ENCODE measurements around the gene CREM.

The CREM gene

DNA sequence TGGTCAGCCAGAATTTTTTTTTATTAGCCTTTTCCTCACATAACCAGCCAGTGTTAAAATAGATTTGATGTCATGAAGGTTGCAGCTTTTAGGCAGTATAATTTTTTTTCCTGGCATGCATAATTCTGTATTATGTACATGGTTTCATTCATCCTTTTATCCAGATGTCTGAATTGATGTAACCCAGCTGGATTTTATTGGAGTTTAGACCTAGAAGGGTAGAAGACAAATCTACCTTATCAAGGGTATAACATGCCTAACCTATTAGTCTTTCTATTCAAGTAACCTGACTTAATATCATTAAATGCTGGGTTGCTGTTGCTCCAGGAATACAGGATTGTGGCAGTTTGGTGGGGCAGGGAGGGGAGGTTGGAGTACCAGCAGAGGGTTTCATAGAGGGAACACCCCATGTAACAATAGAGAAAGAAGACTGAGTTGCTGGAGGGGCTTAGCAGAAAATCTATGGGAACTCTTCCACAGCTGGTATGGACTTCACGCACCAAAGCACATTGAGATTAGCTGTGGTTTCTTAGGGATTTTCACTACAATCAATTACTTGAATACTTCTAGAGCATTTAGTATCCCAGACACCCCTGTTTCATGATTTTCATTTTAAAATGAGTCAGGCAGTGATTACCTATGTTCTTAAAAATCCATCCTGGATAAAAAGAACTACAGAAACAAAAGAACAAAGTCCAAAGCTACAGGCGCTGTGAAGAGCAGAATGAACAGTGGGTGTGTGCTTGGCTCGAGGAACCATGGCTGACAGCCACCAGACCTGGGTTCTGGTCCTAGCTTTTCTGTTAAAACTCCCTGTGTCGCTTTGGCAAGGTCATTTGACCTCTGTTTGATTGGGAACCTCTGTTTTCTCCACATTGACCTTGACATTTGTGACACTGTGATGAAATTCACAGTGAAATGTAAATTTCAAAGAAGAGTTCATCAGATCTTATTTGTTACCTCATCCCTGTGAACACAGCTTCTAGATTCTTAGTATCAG, 93.5 kb downstream of the CREM start:
- DNase-seq (ENCODE audit: low read depth), result no peak

DNA sequence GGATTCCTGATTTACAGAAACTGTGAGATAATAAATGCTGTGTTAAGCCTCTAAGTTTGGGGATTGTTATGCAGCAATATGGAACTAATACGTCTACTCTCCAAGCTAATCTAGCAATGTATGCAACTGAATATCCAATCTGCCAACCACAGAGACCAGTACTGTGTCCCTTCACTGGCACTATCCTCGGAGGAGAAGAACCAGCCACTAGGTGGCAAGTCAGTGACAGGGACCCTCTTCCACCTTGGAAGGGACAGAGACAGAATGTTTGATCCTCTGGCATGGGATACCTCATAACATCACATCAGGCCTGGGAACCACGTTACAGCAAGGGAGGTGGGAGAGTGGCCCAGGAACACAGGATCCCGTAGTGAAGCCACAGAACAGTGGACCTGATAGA, 96.4 kb downstream of the CREM start:
- no peak for DNase-seq (ENCODE audit: low read depth)

DNA sequence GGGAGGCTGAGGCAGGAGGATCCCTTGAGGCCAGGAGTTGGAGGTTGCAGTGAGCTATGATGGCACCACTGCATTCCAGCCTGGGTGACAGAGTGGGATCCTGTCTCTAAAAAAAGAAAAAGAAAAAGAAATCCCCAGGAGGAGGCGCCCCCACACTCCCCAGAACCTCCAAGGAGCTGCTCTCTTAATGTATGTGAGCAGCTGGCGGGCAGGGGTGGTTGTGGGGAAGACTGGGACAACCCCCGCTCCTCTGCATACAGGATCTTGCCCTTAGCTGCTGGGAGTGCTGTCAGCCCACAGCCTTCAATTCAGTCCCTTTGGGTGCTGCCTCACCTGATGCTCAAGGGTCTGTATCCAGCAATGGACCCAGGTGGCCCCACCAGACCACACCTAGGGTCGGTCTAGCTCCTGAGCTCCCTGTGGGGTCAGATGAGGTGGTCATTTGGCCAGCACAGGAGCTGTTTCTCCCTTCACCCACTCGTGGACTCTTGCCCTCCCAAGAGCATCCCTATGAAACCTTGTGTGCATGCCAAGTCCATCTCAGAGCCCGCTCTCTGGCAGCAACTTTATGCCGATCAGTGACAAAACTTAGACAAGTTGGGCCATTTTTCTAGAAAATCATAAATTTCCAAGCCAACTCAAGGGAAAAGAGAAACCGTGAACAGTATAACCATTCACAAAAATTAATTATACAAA, 97.5 kb downstream of the CREM start:
- DNase-seq (ENCODE audit: low read depth), result no peak

DNA sequence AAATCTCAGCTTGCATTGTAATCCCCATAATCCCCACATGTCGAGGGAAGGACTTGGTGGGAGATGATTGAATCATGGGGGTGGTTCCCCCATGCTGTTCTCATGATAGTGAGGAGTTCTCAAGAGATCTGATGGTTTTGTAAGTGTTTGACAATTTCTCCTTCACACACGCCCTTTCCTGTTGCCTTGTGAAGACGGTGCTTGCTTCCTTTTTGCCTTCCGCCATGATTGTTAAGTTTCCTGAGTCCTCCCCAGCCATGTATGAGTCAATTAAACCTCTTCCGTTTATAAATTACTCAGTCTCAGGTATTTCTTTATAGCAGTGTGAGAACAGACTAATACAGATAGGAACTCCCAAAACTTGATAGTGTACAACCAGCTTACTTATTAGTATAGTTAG, 98.6 kb downstream of the CREM start:
- DNase-seq (ENCODE audit: low read depth), result no peak

DNA sequence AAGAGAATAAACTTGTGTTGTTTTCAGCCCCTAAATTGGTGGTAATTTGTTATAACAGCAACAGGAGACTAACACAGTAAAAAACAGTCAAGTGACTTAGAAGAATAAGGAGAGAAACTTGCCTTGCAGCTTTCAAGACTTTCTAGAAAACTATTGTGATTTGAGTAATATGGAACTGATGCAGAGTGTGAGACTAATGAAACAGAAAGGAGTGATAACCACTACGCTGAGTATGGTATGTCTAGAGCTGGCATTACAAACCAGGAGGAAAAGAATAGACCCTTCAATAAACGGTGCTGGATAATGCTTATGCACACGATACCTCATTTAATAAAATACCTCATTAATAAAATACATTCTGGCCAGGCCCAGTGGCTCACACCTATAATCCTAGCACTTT, 99.9 kb downstream of the CREM start:
- DNase-seq (ENCODE audit: low read depth), result no peak

DNA sequence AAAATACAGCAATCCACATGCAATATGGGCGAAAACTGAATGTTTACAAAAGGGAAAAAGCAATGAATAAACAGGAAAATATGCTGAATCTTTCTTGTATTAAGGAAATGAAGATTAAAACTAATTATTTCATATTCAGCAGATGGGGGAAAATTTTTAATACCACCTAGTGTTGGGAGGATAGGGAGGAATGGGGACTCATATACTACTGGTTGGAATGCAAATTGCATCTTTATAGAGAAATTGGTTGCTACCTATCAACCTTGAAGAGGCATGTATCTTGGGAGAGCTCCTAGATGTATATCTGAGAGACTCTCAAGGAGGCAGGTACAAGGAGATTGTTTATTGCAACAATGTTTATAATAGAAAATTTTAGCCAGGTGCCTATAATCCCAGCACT, 101.4 kb downstream of the CREM start:
- DNase-seq (ENCODE audit: low read depth), result no peak

DNA sequence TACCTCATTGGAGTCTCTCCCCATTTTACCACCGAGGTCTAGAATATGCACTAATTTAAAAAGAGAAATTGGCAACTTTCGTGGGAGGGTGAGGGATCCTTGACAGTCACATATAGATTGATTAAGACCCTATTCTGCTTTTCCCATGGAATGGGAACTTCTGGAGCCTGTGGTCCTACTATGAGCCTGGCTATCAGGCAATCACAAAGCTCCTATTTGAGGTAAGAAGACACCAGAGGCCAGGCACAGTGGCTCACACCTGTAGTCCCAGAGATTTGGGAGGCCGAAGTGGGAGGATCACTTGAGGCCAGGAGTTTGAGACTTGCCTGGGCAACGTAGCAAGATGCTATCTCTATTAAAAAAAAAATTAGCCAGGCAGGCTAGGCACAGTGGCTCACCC, 105.0 kb downstream of the CREM start:
- no peak for DNase-seq (ENCODE audit: low read depth)

DNA sequence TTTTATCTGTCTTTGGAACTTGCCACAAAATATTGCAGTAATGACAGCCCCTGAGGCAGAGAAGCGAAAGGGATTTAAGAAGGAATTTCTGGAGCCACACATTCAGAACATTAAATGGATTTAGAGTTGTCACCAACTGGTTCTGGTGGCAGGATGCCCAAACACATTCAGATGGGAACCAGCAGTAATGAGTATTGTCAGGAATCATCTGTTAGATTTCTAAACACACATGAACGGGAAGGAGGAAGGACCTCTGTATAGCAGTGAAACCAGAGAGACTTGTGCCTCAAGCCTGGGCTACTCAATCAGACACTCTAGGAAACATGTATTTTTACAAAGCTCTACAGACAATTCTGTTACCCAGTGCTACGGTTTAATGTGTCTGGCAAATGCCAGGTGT, 105.9 kb downstream of the CREM start:
- no peak for DNase-seq (ENCODE audit: low read depth)

DNA sequence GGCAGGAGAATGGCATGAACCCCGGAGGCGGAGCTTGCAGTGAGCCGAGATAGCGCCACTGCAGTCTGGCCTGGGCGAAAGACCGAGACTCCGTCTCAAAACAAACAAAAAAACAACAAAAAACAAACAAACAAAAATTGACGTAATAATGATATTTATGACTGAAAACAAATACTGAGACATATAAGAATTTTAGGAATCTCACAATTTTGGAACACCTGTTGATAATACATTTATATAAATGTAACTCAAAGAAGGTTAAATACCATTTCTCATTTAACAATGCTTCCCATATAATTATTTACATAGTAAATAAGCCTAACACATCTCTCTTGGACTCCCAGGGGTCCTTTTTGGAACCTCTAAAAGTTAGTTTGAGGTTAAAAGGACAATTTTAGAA, 107.4 kb downstream of the CREM start:
- DNase-seq (ENCODE audit: low read depth), result no peak

DNA sequence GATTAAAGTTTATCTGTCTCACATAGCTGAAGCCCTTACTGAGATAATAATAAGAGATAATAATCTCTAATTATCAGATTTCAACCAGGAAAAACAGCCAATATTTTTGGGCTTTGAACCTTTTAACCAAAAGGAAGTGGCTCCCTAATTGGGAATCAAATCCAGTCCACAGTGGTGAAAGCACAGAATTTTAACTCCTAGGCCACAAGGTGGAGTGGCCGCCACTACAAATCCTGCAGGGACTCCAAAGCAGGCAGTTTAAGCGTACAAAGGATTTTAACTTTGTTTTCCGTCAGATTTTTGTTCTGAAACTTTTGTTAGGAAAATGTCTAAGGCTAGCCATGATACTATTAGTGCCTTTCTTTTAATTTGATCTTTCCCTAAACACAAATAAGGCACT, 110.1 kb downstream of the CREM start:
- no peak for DNase-seq (ENCODE audit: low read depth)

DNA sequence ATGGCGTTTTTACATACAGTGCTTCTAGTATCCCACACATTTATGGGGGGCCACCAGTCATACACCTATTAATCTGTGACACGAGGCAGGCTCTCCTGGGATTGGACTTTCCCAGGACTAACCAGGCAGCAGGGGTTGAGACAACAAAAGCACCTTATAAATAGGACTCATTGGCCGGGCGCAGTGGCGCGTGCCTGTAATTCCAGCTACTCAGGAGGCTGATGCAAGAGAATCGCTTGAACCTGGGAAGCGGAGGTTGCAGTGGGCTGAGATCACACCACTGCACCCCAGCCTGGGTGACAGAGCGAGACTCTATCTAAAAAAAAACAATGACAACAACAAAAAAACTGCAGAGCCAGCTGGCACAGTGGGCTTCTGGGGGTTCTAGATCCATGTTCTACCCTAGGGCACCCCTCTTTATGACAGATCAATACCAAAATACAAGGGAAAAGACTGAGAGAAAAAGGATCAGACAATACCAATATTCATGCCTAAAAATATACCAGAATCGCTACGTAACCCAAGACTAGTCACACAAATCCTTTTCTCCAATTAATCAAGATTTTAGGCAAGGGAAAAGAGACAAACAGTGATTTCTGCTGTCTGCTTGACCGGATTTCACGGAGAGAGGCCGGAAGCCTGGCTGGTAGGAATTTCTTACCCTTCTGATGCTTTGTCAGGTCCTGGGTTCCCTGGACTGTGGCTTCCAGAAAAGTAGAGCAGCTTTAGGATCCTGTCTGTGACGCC, 111.3 kb downstream of the CREM start:
- no peak for DNase-seq (ENCODE audit: low read depth)

DNA sequence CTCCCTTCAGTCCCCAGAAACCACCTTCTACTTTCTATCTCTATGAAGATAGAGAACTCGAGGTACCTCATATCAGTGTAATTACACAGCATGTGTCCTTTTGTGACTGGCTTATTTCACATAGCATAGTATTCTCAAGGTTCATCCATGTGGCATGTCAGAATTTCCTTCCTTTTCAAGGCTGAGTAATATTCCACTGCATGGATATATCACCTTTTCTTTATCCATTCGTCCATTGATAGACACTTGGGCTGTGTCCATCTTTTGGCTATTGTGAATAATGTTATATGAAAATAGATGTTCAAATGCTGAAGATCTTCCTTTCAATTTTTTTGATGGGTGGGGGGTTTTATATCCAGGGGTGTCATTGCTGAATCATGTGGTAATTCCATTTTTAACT, 117.9 kb downstream of the CREM start:
- DNase-seq (ENCODE audit: low read depth), result no peak

DNA sequence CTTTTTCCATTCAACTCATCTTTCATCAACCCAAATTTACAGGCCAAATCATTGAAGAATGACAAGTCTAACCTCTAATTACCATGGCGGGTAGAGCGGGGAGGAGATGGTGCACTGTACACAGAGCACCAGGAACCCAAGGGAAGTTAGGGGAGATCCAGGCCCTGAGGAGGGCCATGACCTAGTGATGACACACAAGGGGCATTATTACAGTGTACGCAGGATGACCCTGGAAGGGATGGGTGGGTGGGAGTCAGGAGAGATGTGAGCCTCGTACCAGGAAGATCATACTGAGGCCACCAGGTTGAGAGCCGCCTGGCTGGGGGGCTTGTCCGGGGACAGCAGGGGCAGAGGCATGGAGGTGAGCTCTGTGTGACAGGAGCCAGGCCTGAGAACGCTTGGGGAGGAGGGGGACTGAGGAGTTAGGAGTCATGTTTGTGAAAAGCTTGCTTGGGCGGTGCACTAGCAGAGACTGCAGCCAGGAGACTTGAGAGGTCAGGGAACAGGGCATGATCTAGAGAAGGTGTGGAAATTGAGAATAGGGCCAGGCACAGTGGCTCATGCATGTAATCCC, 120.2 kb downstream of the CREM start:
- no peak for DNase-seq (ENCODE audit: low read depth)

DNA sequence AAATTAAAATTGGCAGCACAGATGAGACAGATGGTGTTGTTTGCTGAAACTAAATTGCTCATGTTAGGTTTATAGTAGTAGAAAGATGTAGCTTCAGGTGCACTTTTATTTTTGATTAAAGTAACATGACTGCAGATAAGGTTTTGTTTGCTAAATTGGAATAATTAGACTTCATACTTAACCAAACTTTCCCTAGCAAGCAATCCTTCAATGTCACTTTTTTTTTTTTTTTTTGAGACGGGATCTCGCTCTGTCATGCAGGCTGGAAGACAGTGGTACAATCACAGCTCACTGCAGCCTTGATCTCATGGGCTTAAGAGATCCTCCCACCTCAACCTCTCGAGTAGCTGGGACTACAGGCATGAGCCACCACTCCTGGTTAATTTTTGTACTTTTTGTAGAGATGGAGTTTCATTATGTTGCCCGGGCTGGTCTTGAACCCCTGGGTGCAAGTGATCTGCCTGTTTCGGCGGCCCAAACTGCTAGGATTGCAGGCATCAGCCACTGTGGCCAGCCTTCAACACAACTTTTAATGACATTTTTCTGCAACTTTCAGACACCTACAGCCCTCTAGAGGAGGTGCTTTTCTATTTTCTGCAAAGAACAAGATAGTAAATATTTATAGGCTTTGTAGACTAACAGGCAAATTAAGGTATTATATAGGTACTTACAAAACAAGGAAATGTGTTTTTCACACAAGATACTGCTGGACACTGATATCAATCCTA, 124.9 kb downstream of the CREM start:
- DNase-seq (ENCODE audit: low read depth), result no peak

DNA sequence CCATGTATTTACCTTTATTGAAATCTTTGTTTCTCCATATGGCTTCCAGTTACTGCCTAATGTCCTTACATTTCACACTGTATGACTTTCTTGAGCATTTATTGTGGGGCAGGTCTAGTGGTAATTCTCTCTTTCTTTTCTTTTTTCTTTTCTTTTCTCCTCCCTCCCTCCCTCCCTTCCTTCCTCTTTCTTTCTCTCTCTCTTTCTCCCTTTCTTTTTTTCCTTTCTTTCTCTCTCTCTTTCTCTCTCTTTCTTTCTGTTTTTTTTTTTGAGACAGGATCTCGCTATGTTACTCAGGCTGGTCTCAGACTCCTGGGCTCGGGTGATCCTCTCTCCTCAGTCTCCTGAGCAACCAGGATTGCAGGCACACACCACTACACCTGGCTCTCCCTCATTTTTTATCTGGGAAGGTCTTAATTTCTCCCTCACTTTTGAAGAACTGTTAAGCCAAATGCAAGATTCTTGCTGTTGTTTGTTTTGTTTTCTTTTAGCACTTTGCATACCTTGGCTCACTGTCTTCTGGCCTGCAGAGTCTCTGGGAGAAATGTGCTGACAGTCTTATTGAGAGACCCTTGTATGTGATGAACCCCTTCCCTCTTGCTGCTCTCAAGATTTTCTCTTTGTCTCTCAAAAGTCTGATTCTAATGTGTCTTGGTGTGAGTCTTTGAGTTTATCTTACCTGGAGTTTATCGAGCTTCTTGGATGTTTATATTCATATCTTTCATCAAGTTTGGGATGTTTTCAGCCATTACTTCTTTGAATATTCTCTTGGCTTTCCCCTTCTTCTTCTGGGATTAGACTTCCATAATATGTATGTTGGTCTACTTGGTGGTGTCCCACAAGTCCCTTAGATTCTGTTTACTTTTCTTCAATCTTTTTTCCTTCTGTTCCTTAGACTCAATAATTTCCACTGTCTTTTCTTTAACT, 130.7 kb downstream of the CREM start:
- DNase-seq (ENCODE audit: low read depth), result no peak

DNA sequence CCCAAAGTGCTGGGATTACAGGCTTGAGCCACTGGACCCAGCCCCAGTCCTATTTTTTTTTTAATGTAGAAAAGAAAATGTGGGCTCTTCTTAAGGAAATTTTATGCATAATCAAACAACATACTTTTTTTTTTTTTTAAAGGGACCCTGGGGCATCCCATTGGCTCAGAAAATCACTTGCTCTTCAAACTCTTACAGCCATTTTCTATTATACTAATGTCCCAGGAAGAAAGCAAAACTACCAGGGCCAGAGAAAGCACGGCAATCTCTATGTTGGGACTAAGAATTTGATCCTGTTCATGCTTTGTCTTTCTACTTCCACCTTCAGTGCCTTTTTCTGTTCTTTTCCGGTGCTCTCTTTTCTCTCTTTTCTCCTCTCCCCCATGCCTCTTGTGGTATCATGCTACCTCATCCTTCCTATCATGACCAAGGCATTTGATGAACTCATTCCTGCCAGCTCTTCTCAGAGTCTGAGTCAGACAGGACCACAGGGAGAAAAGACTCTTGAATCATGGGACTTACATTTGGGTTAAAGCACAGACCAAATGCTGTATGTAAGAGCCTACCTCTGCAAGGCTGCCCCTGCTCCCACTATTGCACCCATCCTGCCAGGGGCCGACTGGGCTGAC, 133.2 kb downstream of the CREM start:
- DNase-seq (ENCODE audit: low read depth), result no peak

DNA sequence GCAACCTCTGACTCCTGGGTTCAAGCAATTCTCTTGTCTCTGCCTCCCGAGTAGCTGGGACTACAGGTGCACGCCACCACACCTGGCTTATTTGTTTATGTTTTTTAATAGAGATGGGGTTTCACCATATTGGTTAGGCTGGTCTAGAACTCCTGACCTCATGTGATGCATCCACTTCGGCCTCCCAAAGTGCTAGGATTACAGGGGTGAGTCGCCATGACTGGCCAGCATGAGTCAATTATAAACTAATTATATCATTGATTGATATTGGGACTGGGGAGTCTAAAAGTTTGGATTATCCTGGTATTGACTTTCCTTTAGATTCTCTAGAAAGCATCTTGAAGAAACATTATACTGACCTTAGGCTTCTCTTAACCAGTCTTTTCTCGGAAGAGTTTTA, 135.8 kb downstream of the CREM start:
- no peak for DNase-seq (ENCODE audit: low read depth)

Data from activated T-helper 1 cell treated with Interleukin-2 at 50 U/mL for 16 hours (primary cell).